Gastroesophageal sphincter (tissue), 4 donors: ENCODE data around the gene POLR2L. TPM values are rescaled to one million over a fixed set of nuclear protein-coding genes. Genes with fewer than 3 reads are reported as not detected.

Experiments used
- ATAC-seq: fragments of 150-250 bp; one replicate; pipeline ENCODE4 v1.9.1; 2016; ENCODE audit warnings: mild to moderate bottlenecking, moderate library complexity
- H3K27ac ChIP-seq, 4 donors: fragments of 200-600 bp; sonication (generic) in 3 of 4; 1 replicate in 3 of 4; 2 replicates in 1 of 4; pipeline ENCODE4 v1.5.1; 2016 to 2019
- H3K27me3 ChIP-seq: fragments of 200-600 bp; sonication (generic); one replicate; pipeline ENCODE4 v1.5.1; 2019
- H3K36me3 ChIP-seq, 2 donors: fragments of 200-600 bp; sonication (generic); one replicate each; pipeline ENCODE4 v1.5.1; 2019; ENCODE audit warnings: control low read depth in 1 of 2
- H3K4me1 ChIP-seq, 3 donors: fragments of 200-600 bp; sonication (generic); 1 replicate in 2 of 3; 2 replicates in 1 of 3; pipeline ENCODE4 v1.5.1; 2016 to 2019; ENCODE audit warnings: control low read depth in 2 of 3
- H3K4me3 ChIP-seq, 2 donors: fragments of 200-600 bp; sonication (generic); one replicate each; pipeline ENCODE4 v1.5.1; 2019; ENCODE audit warnings: mild to moderate bottlenecking in 1 of 2, moderate library complexity in 1 of 2
- H3K9me3 ChIP-seq, 3 donors: fragments of 200-600 bp; sonication (generic); one replicate each; pipeline ENCODE4 v1.5.1; 2017 to 2019; ENCODE audit warnings: control low read depth in 2 of 3
- POLR2AphosphoS5 ChIP-seq: sonication (generic); formaldehyde crosslinking; IDR thresholded peaks from one replicate; pipeline ENCODE4 v1.6.1; 2017; ENCODE audit warnings: antibody characterized with exemption
- WGBS, 2 donors: methylation state at CpG; one replicate each; pipeline ENCODE4 v1.1.5; 2018; ENCODE audit warnings: low coverage in 1 of 2; 5-methylcytosine and 5-hydroxymethylcytosine counted together
- small RNA-seq, 4 donors: library from RNA; depleted of rRNA; stranded (forward); fragments of <200 nt; gene quantifications; one replicate each; pipeline ENCODE3, GENCODE V24; 2016
- total RNA-seq, 4 donors: library from RNA; depleted of rRNA; stranded (reverse); fragments of >200 nt; gene quantifications; one replicate each; pipeline ENCODE4 v1.1.0, GENCODE V29; 2016

POLR2L gene
- total RNA-seq, 4 donors from 2014 or later = 65.5 to 86.0 (median 71.8) TPM

DNA sequence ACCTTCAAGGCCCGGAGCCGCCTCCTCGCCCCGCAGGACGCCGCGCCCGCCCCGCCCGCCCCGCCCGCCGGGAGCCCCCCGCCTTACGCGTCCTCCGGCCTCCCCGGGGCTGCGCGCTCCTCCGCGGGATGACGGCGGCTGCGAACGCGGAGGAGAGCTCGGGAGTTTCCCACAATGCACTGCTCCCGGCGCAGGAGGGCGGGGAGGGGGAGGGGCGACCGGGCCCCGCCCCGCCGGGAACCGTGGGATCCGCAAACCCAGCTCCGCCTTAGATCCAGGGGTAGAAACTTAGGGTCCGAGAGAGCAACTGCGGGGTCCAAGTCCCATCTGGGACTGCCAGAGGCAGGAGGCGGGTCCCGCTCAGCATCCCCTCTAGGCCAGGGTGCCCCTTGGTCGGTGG, 52.4 kb downstream of the POLR2L start, which contains the start of gene CEND1:
TSS of gene CEND1 (minus strand) at position 148 of the 400 bp plus-strand sequence. CDS start 1,514 bp downstream, outside the sequence.
- H3K9me3 ChIP-seq = no peaks in the 10 kb centered on the region
- H3K27ac ChIP-seq = no peak within 1 kb of the TSS
- H3K4me3 ChIP-seq = peak within 1 kb of the TSS in 1 of 2 donors; percentile 36
- TF ChIP-seq POLR2AphosphoS5 = no peak
- peaks cover 42% of the 10 kb centered on the region for H3K27me3 ChIP-seq
- no peak for ATAC-seq
- peaks cover 0 to 35% of the 10 kb centered on the region in 2 donors for H3K36me3 ChIP-seq
- peaks cover 0 to 37% (median 7%) of the 10 kb centered on the region in 3 donors for H3K4me1 ChIP-seq
- no CpG with 5 or more reads among the region's 44 CpGs for WGBS, 2 donors

Small RNA genes within 50 kb of the gene (small RNA-seq; reads per million reads assigned to genes)
- gene SNORA52 = 0 reads per million in 4 donors

Other genes starting within 250 kb of the POLR2L start
- gene IRF7, start 226.6 kb downstream of the POLR2L start, total RNA-seq = 10 to 100 TPM in 3 of 4 donors, 1 to 10 TPM in 1; 5.4 to 25.4 (median 13.9) TPM
- gene CDHR5, start 217.6 kb downstream of the POLR2L start, total RNA-seq = not detected
- gene SCT, start 215.3 kb downstream of the POLR2L start, total RNA-seq = not detected
- under 1 TPM in 1 of 4 donors, not detected in 3; 0.27 TPM for gene DRD4, start 205.3 kb downstream of the POLR2L start, total RNA-seq
- gene DEAF1, start 147.3 kb downstream of the POLR2L start, total RNA-seq = 10 to 100 TPM; 19.9 to 45.0 (median 35.0) TPM
- 10 to 100 TPM; 35.6 to 65.8 (median 48.6) TPM for gene TMEM80, start 146.7 kb downstream of the POLR2L start, total RNA-seq
- gene EPS8L2, start 136.3 kb downstream of the POLR2L start, total RNA-seq = 10 to 100 TPM in 3 of 4 donors, 1 to 10 TPM in 1; 9.7 to 33.9 (median 24.0) TPM
- gene TALDO1, start 95.1 kb downstream of the POLR2L start, total RNA-seq = 100 to 1,000 TPM; 161 to 201 (median 185) TPM
- gene GATD1, start 65.0 kb downstream of the POLR2L start, total RNA-seq = 10 to 100 TPM; 28.9 to 33.8 (median 31.2) TPM
- gene CEND1, start 52.4 kb downstream of the POLR2L start, total RNA-seq = 1 to 10 TPM in 1 of 4 donors, under 1 TPM in 3; 0.17 to 2.9 (median 0.58) TPM
- gene SLC25A22, start 44.2 kb downstream of the POLR2L start, total RNA-seq = 10 to 100 TPM in 1 of 4 donors, 1 to 10 TPM in 3; 5.2 to 14.5 (median 6.9) TPM
- gene PIDD1, start 37.3 kb downstream of the POLR2L start, total RNA-seq = 10 to 100 TPM in 2 of 4 donors, 1 to 10 TPM in 2; 1.6 to 23.7 (median 9.0) TPM
- gene RPLP2, start 32.6 kb downstream of the POLR2L start, total RNA-seq = 100 to 1,000 TPM; 165 to 880 (median 462) TPM
- gene PNPLA2, start 23.6 kb downstream of the POLR2L start, total RNA-seq = 10 to 100 TPM; 39.7 to 79.4 (median 58.9) TPM
- gene CRACR2B, start 14.6 kb downstream of the POLR2L start, total RNA-seq = 10 to 100 TPM in 1 of 4 donors, 1 to 10 TPM in 3; 4.1 to 10.3 (median 6.4) TPM
- gene CD151, start 9.6 kb downstream of the POLR2L start, total RNA-seq = 100 to 1,000 TPM; 277 to 794 (median 465) TPM
- gene TSPAN4, start 323 bp upstream of the POLR2L start, total RNA-seq = 100 to 1,000 TPM in 3 of 4 donors, 10 to 100 TPM in 1; 66.5 to 115 (median 112) TPM
- 10 to 100 TPM; 36.0 to 55.3 (median 46.4) TPM for gene CHID1, start 68.3 kb upstream of the POLR2L start, total RNA-seq
- gene AP2A2, start 83.3 kb upstream of the POLR2L start, total RNA-seq = 10 to 100 TPM; 47.9 to 88.5 (median 61.6) TPM
- gene MUC6, start 194.2 kb upstream of the POLR2L start, total RNA-seq = under 1 TPM in 1 of 4 donors, not detected in 3; 0.77 TPM
- gene MUC2, start 232.3 kb upstream of the POLR2L start, total RNA-seq = under 1 TPM in 1 of 4 donors, not detected in 3; 0.08 TPM